Central memory CD8-positive, alpha-beta T cell (primary cell): ENCODE results near the gene DGKG.

ENCODE experiments used
- ATAC-seq: fragments of 150-1000 bp; cut with Tn5 transposase; replicated peaks from 2 replicates; pipeline ENCODE4 v1.10.0; 2022; ENCODE audit warnings: mild to moderate bottlenecking, moderate FRiP score, moderate number of reproducible peaks; ENCODE audit not compliant: poor library complexity, severe bottlenecking; ENCODE audit errors: extremely low read depth
- DNase-seq, 2 donors: peaks; one replicate each; pipeline ENCODE4 v3.0.0; 2021; ENCODE audit warnings: low spot score in 2 of 2
- H3K27ac Mint-ChIP-seq: one replicate; pipeline ENCODE4 v1.8.0; 2022; ENCODE audit warnings: low read depth, mild to moderate bottlenecking, moderate library complexity, mixed read lengths
- H3K27me3 Mint-ChIP-seq: one replicate; pipeline ENCODE4 v1.8.0; 2022; ENCODE audit warnings: mixed read lengths
- H3K36me3 Mint-ChIP-seq: one replicate; pipeline ENCODE4 v1.8.0; 2022; ENCODE audit warnings: mild to moderate bottlenecking, moderate library complexity, mixed read lengths; ENCODE audit not compliant: insufficient read depth
- H3K4me1 Mint-ChIP-seq: one replicate; pipeline ENCODE4 v1.8.0; 2022; ENCODE audit warnings: mixed read lengths
- H3K4me3 Mint-ChIP-seq: one replicate; pipeline ENCODE4 v1.8.0; 2022; ENCODE audit warnings: mild to moderate bottlenecking, moderate library complexity, mixed read lengths
- H3K9me3 Mint-ChIP-seq: one replicate; pipeline ENCODE4 v1.8.0; 2022; ENCODE audit warnings: mixed read lengths

The DGKG gene

GRCh38 chr3:186216900-186217819 is 144.9 kb downstream of the DGKG start:
- Mint-ChIP-seq H3K36me3 (peaks cover 3% of the 10 kb centered on the region), H3K27ac (no peak overlapping the region), H3K27me3 (no peaks in the 10 kb centered on the region), H3K4me1 (no peaks in the 10 kb centered on the region), H3K4me3 (no peak overlapping the region), H3K9me3 (no peaks in the 10 kb centered on the region)
- DNase-seq = no peak
- no peak for ATAC-seq

- no peak overlapping the region for H3K27ac Mint-ChIP-seq
- ATAC-seq (no peak), DNase-seq (no peak)
- peaks cover 2% of the 10 kb centered on the region for H3K36me3 Mint-ChIP-seq
- no peaks in the 10 kb centered on the region for H3K9me3 Mint-ChIP-seq
- H3K4me3 Mint-ChIP-seq = no peak overlapping the region
- no peaks in the 10 kb centered on the region for H3K27me3 Mint-ChIP-seq
- H3K4me1 Mint-ChIP-seq = no peaks in the 10 kb centered on the region
Observed at GRCh38 chr3:186214670-186215069, 147.4 kb downstream of the DGKG start.

- no peak overlapping the region for H3K4me3 Mint-ChIP-seq
- H3K36me3 Mint-ChIP-seq = peaks cover 2% of the 10 kb centered on the region
- H3K27ac Mint-ChIP-seq = no peak overlapping the region
- H3K9me3 Mint-ChIP-seq = no peaks in the 10 kb centered on the region
- ATAC-seq (no peak), DNase-seq (no peak)
- H3K4me1 Mint-ChIP-seq = no peaks in the 10 kb centered on the region
- H3K27me3 Mint-ChIP-seq = no peaks in the 10 kb centered on the region
Observed at GRCh38 chr3:186213946-186214345, 148.1 kb downstream of the DGKG start.

GRCh38 chr3:186212611-186213010 is 149.4 kb downstream of the DGKG start:
- Mint-ChIP-seq H3K27ac (no peak overlapping the region), H3K4me1 (no peaks in the 10 kb centered on the region), H3K27me3 (no peaks in the 10 kb centered on the region), H3K9me3 (no peaks in the 10 kb centered on the region), H3K36me3 (peaks cover 4% of the 10 kb centered on the region), H3K4me3 (no peak overlapping the region)
- DNase-seq (no peak), ATAC-seq (no peak)

- DNase-seq = no peak
- ATAC-seq = no peak
- H3K4me3 Mint-ChIP-seq = no peak overlapping the region
- peaks cover 4% of the 10 kb centered on the region for H3K36me3 Mint-ChIP-seq
- no peaks in the 10 kb centered on the region for H3K4me1 Mint-ChIP-seq
- no peaks in the 10 kb centered on the region for H3K27me3 Mint-ChIP-seq
- no peak overlapping the region for H3K27ac Mint-ChIP-seq
- no peaks in the 10 kb centered on the region for H3K9me3 Mint-ChIP-seq
Observed at GRCh38 chr3:186210852-186211500, 151.1 kb downstream of the DGKG start.

- no peak for ATAC-seq
- H3K4me1 Mint-ChIP-seq = no peaks in the 10 kb centered on the region
- H3K9me3 Mint-ChIP-seq = no peaks in the 10 kb centered on the region
- no peak overlapping the region for H3K4me3 Mint-ChIP-seq
- H3K36me3 Mint-ChIP-seq = peaks cover 4% of the 10 kb centered on the region
- DNase-seq = no peak
- H3K27ac Mint-ChIP-seq = no peak overlapping the region
- H3K27me3 Mint-ChIP-seq = no peaks in the 10 kb centered on the region
Observed at GRCh38 chr3:186209810-186210752, 152.0 kb downstream of the DGKG start.

- ATAC-seq (no peak), DNase-seq (no peak)
- no peaks in the 10 kb centered on the region for H3K4me1 Mint-ChIP-seq
- H3K4me3 Mint-ChIP-seq = no peak overlapping the region
- no peak overlapping the region for H3K27ac Mint-ChIP-seq
- H3K9me3 Mint-ChIP-seq = no peaks in the 10 kb centered on the region
- H3K36me3 Mint-ChIP-seq = peaks cover 2% of the 10 kb centered on the region
- H3K27me3 Mint-ChIP-seq = no peaks in the 10 kb centered on the region
Observed at GRCh38 chr3:186208296-186208989, 153.6 kb downstream of the DGKG start.

- no peaks in the 10 kb centered on the region for H3K4me1 Mint-ChIP-seq
Observed at GRCh38 chr3:186207515-186207914, 154.5 kb downstream of the DGKG start.

GRCh38 chr3:186200726-186201125 is 161.3 kb downstream of the DGKG start:
- Mint-ChIP-seq H3K36me3 (no peaks in the 10 kb centered on the region), H3K4me1 (no peaks in the 10 kb centered on the region), H3K27me3 (peaks cover 7% of the 10 kb centered on the region), H3K9me3 (no peaks in the 10 kb centered on the region), H3K4me3 (no peak overlapping the region), H3K27ac (no peak overlapping the region)
- ATAC-seq (no peak), DNase-seq (no peak)

More at GRCh38 chr3:186207515-186207914, 154.5 kb downstream of the DGKG start:
- no peaks in the 10 kb centered on the region for H3K27me3 Mint-ChIP-seq
- no peak overlapping the region for H3K4me3 Mint-ChIP-seq
- no peak overlapping the region for H3K27ac Mint-ChIP-seq
- no peaks in the 10 kb centered on the region for H3K9me3 Mint-ChIP-seq
- DNase-seq (no peak), ATAC-seq (no peak)
- H3K36me3 Mint-ChIP-seq = peaks cover 2% of the 10 kb centered on the region

GRCh38 chr3:186198442-186198841 is 163.6 kb downstream of the DGKG start:
- ATAC-seq (no peak), DNase-seq (no peak)
- H3K27me3 Mint-ChIP-seq = peaks cover 7% of the 10 kb centered on the region
- no peaks in the 10 kb centered on the region for H3K4me1 Mint-ChIP-seq
- H3K27ac Mint-ChIP-seq = no peak overlapping the region
- no peaks in the 10 kb centered on the region for H3K36me3 Mint-ChIP-seq
- H3K9me3 Mint-ChIP-seq = no peaks in the 10 kb centered on the region
- H3K4me3 Mint-ChIP-seq = no peak overlapping the region

GRCh38 chr3:186194451-186194811 is 167.6 kb downstream of the DGKG start:
- no peak for DNase-seq
- no peak for ATAC-seq
- peaks cover 30% of the 10 kb centered on the region for H3K27me3 Mint-ChIP-seq
- no peaks in the 10 kb centered on the region for H3K36me3 Mint-ChIP-seq
- no peaks in the 10 kb centered on the region for H3K4me1 Mint-ChIP-seq
- no peak overlapping the region for H3K4me3 Mint-ChIP-seq
- H3K9me3 Mint-ChIP-seq = no peaks in the 10 kb centered on the region
- no peak overlapping the region for H3K27ac Mint-ChIP-seq
